ENCODE measurements around the gene IRF5. TPM values are rescaled to one million over a fixed set of nuclear protein-coding genes. Genes with fewer than 3 reads are reported as not detected.

The IRF5 gene
- total and polyA plus RNA-seq, 10 of the 15 experiments (the other 5 are each of a cell fraction or from before 2014, with no cell fraction given) = 5.4 to 90.3 (median 61.7) TPM

DNA sequence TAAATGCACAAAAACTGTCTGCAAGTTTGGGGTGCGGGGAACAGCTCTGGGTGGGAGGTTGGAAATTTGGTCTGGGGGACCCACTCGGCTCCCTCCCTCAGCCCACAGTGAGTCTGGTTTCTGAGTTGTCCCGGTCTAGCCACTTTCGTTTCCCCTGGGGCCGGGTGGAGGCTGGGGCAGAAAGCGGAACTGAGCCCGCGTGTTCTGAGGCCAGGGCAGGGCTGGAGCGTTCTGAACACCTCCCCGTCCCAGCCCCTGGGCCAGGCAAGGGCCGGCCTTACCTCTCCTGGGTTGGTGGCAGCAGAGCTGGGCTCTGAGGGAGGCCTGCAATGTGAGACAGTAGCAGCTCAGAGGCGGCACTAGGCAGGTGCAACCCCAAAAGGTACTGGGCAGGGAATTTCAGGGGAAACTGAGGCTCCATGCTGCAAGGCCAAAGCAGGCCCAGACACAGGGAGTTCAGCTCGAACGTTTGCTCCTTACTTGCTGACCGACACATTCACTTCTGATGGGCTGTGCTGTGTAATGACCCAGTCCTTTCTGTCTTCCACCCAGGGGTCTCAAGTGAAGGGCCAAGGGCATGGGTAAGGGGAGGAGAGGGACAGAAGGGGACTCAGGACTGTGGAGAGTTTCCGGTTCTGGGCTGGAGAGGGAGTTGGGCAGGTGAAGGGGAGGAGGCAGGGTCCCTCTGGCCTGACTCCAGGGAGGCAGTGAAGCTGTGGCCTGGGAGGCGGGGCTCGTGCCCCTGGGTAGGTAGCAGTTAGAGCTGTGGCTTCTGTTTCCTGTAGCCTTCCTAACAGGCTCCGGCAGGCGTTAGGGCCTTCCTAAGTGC, 3.0 kb downstream of the IRF5 start (continued):
- TF ChIP-seq, protein P1, sequence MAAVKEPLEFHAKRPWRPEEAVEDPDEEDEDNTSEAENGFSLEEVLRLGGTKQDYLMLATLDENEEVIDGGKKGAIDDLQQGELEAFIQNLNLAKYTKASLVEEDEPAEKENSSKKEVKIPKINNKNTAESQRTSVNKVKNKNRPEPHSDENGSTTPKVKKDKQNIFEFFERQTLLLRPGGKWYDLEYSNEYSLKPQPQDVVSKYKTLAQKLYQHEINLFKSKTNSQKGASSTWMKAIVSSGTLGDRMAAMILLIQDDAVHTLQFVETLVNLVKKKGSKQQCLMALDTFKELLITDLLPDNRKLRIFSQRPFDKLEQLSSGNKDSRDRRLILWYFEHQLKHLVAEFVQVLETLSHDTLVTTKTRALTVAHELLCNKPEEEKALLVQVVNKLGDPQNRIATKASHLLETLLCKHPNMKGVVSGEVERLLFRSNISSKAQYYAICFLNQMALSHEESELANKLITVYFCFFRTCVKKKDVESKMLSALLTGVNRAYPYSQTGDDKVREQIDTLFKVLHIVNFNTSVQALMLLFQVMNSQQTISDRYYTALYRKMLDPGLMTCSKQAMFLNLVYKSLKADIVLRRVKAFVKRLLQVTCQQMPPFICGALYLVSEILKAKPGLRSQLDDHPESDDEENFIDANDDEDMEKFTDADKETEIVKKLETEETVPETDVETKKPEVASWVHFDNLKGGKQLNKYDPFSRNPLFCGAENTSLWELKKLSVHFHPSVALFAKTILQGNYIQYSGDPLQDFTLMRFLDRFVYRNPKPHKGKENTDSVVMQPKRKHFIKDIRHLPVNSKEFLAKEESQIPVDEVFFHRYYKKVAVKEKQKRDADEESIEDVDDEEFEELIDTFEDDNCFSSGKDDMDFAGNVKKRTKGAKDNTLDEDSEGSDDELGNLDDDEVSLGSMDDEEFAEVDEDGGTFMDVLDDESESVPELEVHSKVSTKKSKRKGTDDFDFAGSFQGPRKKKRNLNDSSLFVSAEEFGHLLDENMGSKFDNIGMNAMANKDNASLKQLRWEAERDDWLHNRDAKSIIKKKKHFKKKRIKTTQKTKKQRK (IDR thresholded peaks at IDR 0.05; ENCODE audit: low read depth, low read length) = no peak
- TF ChIP-seq KLF5 (IDR thresholded peaks at IDR 0.05; ENCODE audit: partially characterized antibody) = no peak
- no peak for TF ChIP-seq WRNIP1 (IDR thresholded peaks at IDR 0.05; ENCODE audit: borderline replicate concordance, low read depth, low read length)
- no peak for TF ChIP-seq STAT3 (IDR thresholded peaks at IDR 0.05; ENCODE audit: low read depth, low read length)
- no peak for TF ChIP-seq HDAC2 (IDR thresholded peaks at IDR 0.05)
- TF ChIP-seq BRCA1 (IDR thresholded peaks at IDR 0.05; ENCODE audit: low read depth, low read length) = no peak
- TF ChIP-seq ZNF384 (IDR thresholded peaks at IDR 0.05; ENCODE audit: borderline replicate concordance, low read depth, low read length) = no peak
- TF ChIP-seq TCF3 (IDR thresholded peaks at IDR 0.05; ENCODE audit: borderline replicate concordance, insufficient read depth, low read depth, low read length) = no peak
- TF ChIP-seq, protein P2, sequence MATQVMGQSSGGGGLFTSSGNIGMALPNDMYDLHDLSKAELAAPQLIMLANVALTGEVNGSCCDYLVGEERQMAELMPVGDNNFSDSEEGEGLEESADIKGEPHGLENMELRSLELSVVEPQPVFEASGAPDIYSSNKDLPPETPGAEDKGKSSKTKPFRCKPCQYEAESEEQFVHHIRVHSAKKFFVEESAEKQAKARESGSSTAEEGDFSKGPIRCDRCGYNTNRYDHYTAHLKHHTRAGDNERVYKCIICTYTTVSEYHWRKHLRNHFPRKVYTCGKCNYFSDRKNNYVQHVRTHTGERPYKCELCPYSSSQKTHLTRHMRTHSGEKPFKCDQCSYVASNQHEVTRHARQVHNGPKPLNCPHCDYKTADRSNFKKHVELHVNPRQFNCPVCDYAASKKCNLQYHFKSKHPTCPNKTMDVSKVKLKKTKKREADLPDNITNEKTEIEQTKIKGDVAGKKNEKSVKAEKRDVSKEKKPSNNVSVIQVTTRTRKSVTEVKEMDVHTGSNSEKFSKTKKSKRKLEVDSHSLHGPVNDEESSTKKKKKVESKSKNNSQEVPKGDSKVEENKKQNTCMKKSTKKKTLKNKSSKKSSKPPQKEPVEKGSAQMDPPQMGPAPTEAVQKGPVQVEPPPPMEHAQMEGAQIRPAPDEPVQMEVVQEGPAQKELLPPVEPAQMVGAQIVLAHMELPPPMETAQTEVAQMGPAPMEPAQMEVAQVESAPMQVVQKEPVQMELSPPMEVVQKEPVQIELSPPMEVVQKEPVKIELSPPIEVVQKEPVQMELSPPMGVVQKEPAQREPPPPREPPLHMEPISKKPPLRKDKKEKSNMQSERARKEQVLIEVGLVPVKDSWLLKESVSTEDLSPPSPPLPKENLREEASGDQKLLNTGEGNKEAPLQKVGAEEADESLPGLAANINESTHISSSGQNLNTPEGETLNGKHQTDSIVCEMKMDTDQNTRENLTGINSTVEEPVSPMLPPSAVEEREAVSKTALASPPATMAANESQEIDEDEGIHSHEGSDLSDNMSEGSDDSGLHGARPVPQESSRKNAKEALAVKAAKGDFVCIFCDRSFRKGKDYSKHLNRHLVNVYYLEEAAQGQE (IDR thresholded peaks at IDR 0.05; ENCODE audit: low read depth, low read length) = no peak
- TF ChIP-seq, protein P3, sequence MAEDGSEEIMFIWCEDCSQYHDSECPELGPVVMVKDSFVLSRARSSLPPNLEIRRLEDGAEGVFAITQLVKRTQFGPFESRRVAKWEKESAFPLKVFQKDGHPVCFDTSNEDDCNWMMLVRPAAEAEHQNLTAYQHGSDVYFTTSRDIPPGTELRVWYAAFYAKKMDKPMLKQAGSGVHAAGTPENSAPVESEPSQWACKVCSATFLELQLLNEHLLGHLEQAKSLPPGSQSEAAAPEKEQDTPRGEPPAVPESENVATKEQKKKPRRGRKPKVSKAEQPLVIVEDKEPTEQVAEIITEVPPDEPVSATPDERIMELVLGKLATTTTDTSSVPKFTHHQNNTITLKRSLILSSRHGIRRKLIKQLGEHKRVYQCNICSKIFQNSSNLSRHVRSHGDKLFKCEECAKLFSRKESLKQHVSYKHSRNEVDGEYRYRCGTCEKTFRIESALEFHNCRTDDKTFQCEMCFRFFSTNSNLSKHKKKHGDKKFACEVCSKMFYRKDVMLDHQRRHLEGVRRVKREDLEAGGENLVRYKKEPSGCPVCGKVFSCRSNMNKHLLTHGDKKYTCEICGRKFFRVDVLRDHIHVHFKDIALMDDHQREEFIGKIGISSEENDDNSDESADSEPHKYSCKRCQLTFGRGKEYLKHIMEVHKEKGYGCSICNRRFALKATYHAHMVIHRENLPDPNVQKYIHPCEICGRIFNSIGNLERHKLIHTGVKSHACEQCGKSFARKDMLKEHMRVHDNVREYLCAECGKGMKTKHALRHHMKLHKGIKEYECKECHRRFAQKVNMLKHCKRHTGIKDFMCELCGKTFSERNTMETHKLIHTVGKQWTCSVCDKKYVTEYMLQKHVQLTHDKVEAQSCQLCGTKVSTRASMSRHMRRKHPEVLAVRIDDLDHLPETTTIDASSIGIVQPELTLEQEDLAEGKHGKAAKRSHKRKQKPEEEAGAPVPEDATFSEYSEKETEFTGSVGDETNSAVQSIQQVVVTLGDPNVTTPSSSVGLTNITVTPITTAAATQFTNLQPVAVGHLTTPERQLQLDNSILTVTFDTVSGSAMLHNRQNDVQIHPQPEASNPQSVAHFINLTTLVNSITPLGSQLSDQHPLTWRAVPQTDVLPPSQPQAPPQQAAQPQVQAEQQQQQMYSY (CRISPR knock-in tag; IDR thresholded peaks at IDR 0.05) = no peak
